ENCODE data around the gene DOK6.
"Not testable (repeated sequence)": the region's sequence is repeated elsewhere in the genome, so short reads cannot be mapped to it uniquely, and the experiment has no call there.

The DOK6 gene

GRCh38 chr18:69854455-69854854 is 453.8 kb downstream of the DOK6 start:
- Histone ChIP-seq H3K36me3 (ENCODE audit: control insufficient read depth in 4 of 4, insufficient read depth in 4 of 4, low read length in 3 of 4) (no peaks in the 10 kb centered on the region), H3K27me3 (replicated peaks in 2 of 5; ENCODE audit: control insufficient read depth in 4 of 5, insufficient read depth in 5 of 5, low read length in 4 of 5) (no peaks in the 10 kb centered on the region), H3K27ac (ENCODE audit: insufficient read depth in 1 of 2, low read depth in 1 of 2, low read length in 2 of 2, poor library complexity in 1 of 2, severe bottlenecking in 2 of 2) (no peak overlapping the region), H3K4me3 (ENCODE audit: control insufficient read depth in 1 of 7, extremely low read depth in 1 of 7, insufficient read depth in 4 of 7, low read depth in 2 of 7, low read length in 6 of 7) (no peak overlapping the region), H3K9me3 (ENCODE audit: control extremely low read depth in 1 of 5, control insufficient read depth in 4 of 5, insufficient read depth in 2 of 5, low read depth in 1 of 5, low read length in 4 of 5) (peaks cover 0 to 4% (median 0%) of the 10 kb centered on the region in 5 experiments), H3K4me1 (ENCODE audit: control extremely low read depth in 1 of 4, control insufficient read depth in 4 of 4, insufficient read depth in 4 of 4, low read length in 3 of 4) (no peaks in the 10 kb centered on the region)
- no peak for DNase-seq
- CTCF ChIA-PET: no interaction called here
- 91% methylated on average over 1 of the region's 1 CpG for WGBS (ENCODE audit: insufficient coverage)
- POLR2A ChIA-PET: no interaction called here

DNA sequence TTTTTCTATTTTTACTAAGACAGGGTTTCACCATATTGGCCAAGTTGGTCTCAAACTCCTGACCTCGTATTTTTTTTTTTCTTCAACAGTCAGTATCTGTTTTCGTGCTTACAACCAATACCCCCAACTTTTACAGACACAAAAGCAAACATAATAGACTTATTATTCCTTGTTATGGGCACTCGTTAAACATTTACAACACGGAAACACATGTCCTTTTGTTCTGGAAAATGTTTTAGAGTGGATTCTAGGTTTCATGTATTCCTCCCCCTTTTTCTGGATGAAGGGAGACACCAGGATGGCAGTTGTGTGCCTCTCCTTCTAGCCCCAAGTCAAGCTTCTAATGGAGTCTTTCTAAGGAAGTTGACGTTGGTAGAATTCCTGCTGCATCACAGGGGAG is 458.2 kb downstream of the DOK6 start:
- no peak for DNase-seq
- CTCF ChIA-PET: no interaction called here
- POLR2A ChIA-PET: no interaction called here
- no peak overlapping the region for H3K27ac ChIP-seq (ENCODE audit: insufficient read depth in 1 of 2, low read depth in 1 of 2, low read length in 2 of 2, poor library complexity in 1 of 2, severe bottlenecking in 2 of 2)
- H3K27me3 ChIP-seq (replicated peaks in 2 of 5; ENCODE audit: control insufficient read depth in 4 of 5, insufficient read depth in 5 of 5, low read length in 4 of 5): no peaks in the 10 kb centered on the region
- peaks cover 0 to 4% (median 0%) of the 10 kb centered on the region in 5 experiments for H3K9me3 ChIP-seq (ENCODE audit: control extremely low read depth in 1 of 5, control insufficient read depth in 4 of 5, insufficient read depth in 2 of 5, low read depth in 1 of 5, low read length in 4 of 5)
- no peak overlapping the region for H3K4me3 ChIP-seq (ENCODE audit: control insufficient read depth in 1 of 7, extremely low read depth in 1 of 7, insufficient read depth in 4 of 7, low read depth in 2 of 7, low read length in 6 of 7)
- no peaks in the 10 kb centered on the region for H3K4me1 ChIP-seq (ENCODE audit: control extremely low read depth in 1 of 4, control insufficient read depth in 4 of 4, insufficient read depth in 4 of 4, low read length in 3 of 4)
- no peaks in the 10 kb centered on the region for H3K36me3 ChIP-seq (ENCODE audit: control insufficient read depth in 4 of 4, insufficient read depth in 4 of 4, low read length in 3 of 4)
- 100% methylated on average over 4 of the region's 5 CpGs for WGBS (ENCODE audit: insufficient coverage)

DNA sequence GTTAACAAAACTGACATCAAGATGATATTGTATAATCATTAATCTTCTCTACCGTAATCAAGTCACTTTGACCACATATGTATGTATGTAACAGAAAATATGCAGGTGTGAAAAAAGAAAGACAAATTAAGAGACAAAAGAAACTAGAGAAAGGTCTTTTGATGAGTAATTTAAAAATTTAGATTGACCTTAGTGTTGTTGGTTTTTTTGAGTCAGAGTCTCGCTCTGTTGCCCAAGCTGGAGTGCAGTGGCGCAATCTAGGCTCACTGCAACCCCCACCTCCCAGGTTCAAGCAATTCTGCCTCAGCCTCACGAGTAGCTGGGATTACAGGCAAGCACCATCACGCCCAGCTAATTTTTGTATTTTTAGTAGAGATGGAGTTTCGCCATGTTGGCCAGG is 464.1 kb downstream of the DOK6 start:
- CTCF ChIA-PET; H3K27ac ChIP-seq (ENCODE audit: insufficient read depth in 1 of 2, low read depth in 1 of 2, low read length in 2 of 2, poor library complexity in 1 of 2, severe bottlenecking in 2 of 2); H3K27me3 ChIP-seq (replicated peaks in 2 of 5; ENCODE audit: control insufficient read depth in 4 of 5, insufficient read depth in 5 of 5, low read length in 4 of 5); POLR2A ChIA-PET; H3K9me3 ChIP-seq (ENCODE audit: control extremely low read depth in 1 of 5, control insufficient read depth in 4 of 5, insufficient read depth in 2 of 5, low read depth in 1 of 5, low read length in 4 of 5); DNase-seq; H3K36me3 ChIP-seq (ENCODE audit: control insufficient read depth in 4 of 4, insufficient read depth in 4 of 4, low read length in 3 of 4); H3K4me3 ChIP-seq (ENCODE audit: control insufficient read depth in 1 of 7, extremely low read depth in 1 of 7, insufficient read depth in 4 of 7, low read depth in 2 of 7, low read length in 6 of 7); H3K4me1 ChIP-seq (ENCODE audit: control extremely low read depth in 1 of 4, control insufficient read depth in 4 of 4, insufficient read depth in 4 of 4, low read length in 3 of 4): not testable (repeated sequence)
- 100% methylated on average over 2 of the region's 6 CpGs for WGBS (ENCODE audit: insufficient coverage)

GRCh38 chr18:69865776-69866175 is 465.1 kb downstream of the DOK6 start:
- 67% methylated on average over 1 of the region's 4 CpGs for WGBS (ENCODE audit: insufficient coverage)
- Histone ChIP-seq H3K27me3 (replicated peaks in 2 of 5; ENCODE audit: control insufficient read depth in 4 of 5, insufficient read depth in 5 of 5, low read length in 4 of 5) (no peaks in the 10 kb centered on the region), H3K36me3 (ENCODE audit: control insufficient read depth in 4 of 4, insufficient read depth in 4 of 4, low read length in 3 of 4) (no peaks in the 10 kb centered on the region), H3K4me1 (ENCODE audit: control extremely low read depth in 1 of 4, control insufficient read depth in 4 of 4, insufficient read depth in 4 of 4, low read length in 3 of 4) (peaks cover 0 to 6% (median 0%) of the 10 kb centered on the region in 4 experiments), H3K9me3 (ENCODE audit: control extremely low read depth in 1 of 5, control insufficient read depth in 4 of 5, insufficient read depth in 2 of 5, low read depth in 1 of 5, low read length in 4 of 5) (no peaks in the 10 kb centered on the region), H3K4me3 (ENCODE audit: control insufficient read depth in 1 of 7, extremely low read depth in 1 of 7, insufficient read depth in 4 of 7, low read depth in 2 of 7, low read length in 6 of 7) (no peak overlapping the region), H3K27ac (ENCODE audit: insufficient read depth in 1 of 2, low read depth in 1 of 2, low read length in 2 of 2, poor library complexity in 1 of 2, severe bottlenecking in 2 of 2) (no peak overlapping the region)
- DNase-seq: peak; percentile 3 to 37 (median 10)
- CTCF ChIA-PET: no interaction called here
- POLR2A ChIA-PET: no interaction called here

DNA sequence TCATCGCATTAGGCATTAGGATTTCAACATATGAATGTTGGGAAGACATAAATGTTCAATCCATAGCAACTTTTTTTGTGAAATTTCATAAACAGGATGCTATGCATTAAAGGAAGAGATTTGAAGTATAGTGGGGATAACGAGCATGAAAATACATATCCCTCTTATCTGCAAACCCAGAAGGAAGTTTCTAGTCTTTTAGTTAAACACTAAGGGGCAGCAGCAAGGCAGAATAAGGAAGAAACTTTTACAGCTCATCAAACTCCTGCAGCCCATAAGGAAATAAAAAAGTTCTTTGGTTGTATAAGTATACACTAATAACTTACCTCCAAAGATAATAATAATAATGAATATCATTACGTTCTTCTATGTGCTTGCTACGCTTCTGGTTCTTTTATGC is 465.5 kb downstream of the DOK6 start:
- H3K27me3 ChIP-seq (replicated peaks in 2 of 5; ENCODE audit: control insufficient read depth in 4 of 5, insufficient read depth in 5 of 5, low read length in 4 of 5): no peaks in the 10 kb centered on the region
- ChIA-PET POLR2A (no interaction called here), CTCF (no interaction called here)
- H3K36me3 ChIP-seq (ENCODE audit: control insufficient read depth in 4 of 4, insufficient read depth in 4 of 4, low read length in 3 of 4): no peaks in the 10 kb centered on the region
- no CpG with 5 or more reads among the region's 4 CpGs for WGBS (ENCODE audit: insufficient coverage)
- no peak overlapping the region for H3K27ac ChIP-seq (ENCODE audit: insufficient read depth in 1 of 2, low read depth in 1 of 2, low read length in 2 of 2, poor library complexity in 1 of 2, severe bottlenecking in 2 of 2)
- DNase-seq: peak; percentile 3 to 42 (median 23)
- H3K4me1 ChIP-seq (ENCODE audit: control extremely low read depth in 1 of 4, control insufficient read depth in 4 of 4, insufficient read depth in 4 of 4, low read length in 3 of 4): peaks cover 0 to 6% (median 0%) of the 10 kb centered on the region in 4 experiments
- no peak overlapping the region for H3K4me3 ChIP-seq (ENCODE audit: control insufficient read depth in 1 of 7, extremely low read depth in 1 of 7, insufficient read depth in 4 of 7, low read depth in 2 of 7, low read length in 6 of 7)
- no peaks in the 10 kb centered on the region for H3K9me3 ChIP-seq (ENCODE audit: control extremely low read depth in 1 of 5, control insufficient read depth in 4 of 5, insufficient read depth in 2 of 5, low read depth in 1 of 5, low read length in 4 of 5)

- Histone ChIP-seq H3K27ac (ENCODE audit: insufficient read depth in 1 of 2, low read depth in 1 of 2, low read length in 2 of 2, poor library complexity in 1 of 2, severe bottlenecking in 2 of 2) (no peak overlapping the region), H3K36me3 (ENCODE audit: control insufficient read depth in 4 of 4, insufficient read depth in 4 of 4, low read length in 3 of 4) (no peaks in the 10 kb centered on the region), H3K4me3 (ENCODE audit: control insufficient read depth in 1 of 7, extremely low read depth in 1 of 7, insufficient read depth in 4 of 7, low read depth in 2 of 7, low read length in 6 of 7) (no peak overlapping the region), H3K27me3 (replicated peaks in 2 of 5; ENCODE audit: control insufficient read depth in 4 of 5, insufficient read depth in 5 of 5, low read length in 4 of 5) (no peaks in the 10 kb centered on the region), H3K9me3 (ENCODE audit: control extremely low read depth in 1 of 5, control insufficient read depth in 4 of 5, insufficient read depth in 2 of 5, low read depth in 1 of 5, low read length in 4 of 5) (no peaks in the 10 kb centered on the region), H3K4me1 (ENCODE audit: control extremely low read depth in 1 of 4, control insufficient read depth in 4 of 4, insufficient read depth in 4 of 4, low read length in 3 of 4) (peaks cover 0 to 6% (median 0%) of the 10 kb centered on the region in 4 experiments)
- 95% methylated on average over 2 of the region's 4 CpGs for WGBS (ENCODE audit: insufficient coverage)
- peak in 2 of 3 donors; percentile 14 to 65 for DNase-seq
- ChIA-PET POLR2A (no interaction called here), CTCF (no interaction called here)
Observed at GRCh38 chr18:69870736-69871135, 470.0 kb downstream of the DOK6 start.

GRCh38 chr18:69871363-69871762 is 470.7 kb downstream of the DOK6 start:
- Histone ChIP-seq H3K36me3 (ENCODE audit: control insufficient read depth in 4 of 4, insufficient read depth in 4 of 4, low read length in 3 of 4) (no peaks in the 10 kb centered on the region), H3K27ac (ENCODE audit: insufficient read depth in 1 of 2, low read depth in 1 of 2, low read length in 2 of 2, poor library complexity in 1 of 2, severe bottlenecking in 2 of 2) (no peak overlapping the region), H3K9me3 (ENCODE audit: control extremely low read depth in 1 of 5, control insufficient read depth in 4 of 5, insufficient read depth in 2 of 5, low read depth in 1 of 5, low read length in 4 of 5) (no peaks in the 10 kb centered on the region), H3K27me3 (replicated peaks in 2 of 5; ENCODE audit: control insufficient read depth in 4 of 5, insufficient read depth in 5 of 5, low read length in 4 of 5) (no peaks in the 10 kb centered on the region), H3K4me1 (ENCODE audit: control extremely low read depth in 1 of 4, control insufficient read depth in 4 of 4, insufficient read depth in 4 of 4, low read length in 3 of 4) (peaks cover 0 to 3% (median 0%) of the 10 kb centered on the region in 4 experiments), H3K4me3 (ENCODE audit: control insufficient read depth in 1 of 7, extremely low read depth in 1 of 7, insufficient read depth in 4 of 7, low read depth in 2 of 7, low read length in 6 of 7) (no peak overlapping the region)
- 100% methylated on average over 2 of the region's 2 CpGs for WGBS (ENCODE audit: insufficient coverage)
- no peak for DNase-seq
- POLR2A ChIA-PET: no interaction called here
- CTCF ChIA-PET: no interaction called here

Measured in common myeloid progenitor, CD34-positive (primary cell).